Activated B cell treated with CpG ODN at 0.5 μM for 24 hours (primary cell): ENCODE data around the gene XPNPEP3. TPM values are rescaled to one million over a fixed set of nuclear protein-coding genes. Genes with fewer than 3 reads are reported as not detected.
"Not testable (repeated sequence)": the region's sequence is repeated elsewhere in the genome, so short reads cannot be mapped to it uniquely, and the experiment has no call there.

Experiments
- ATAC-seq: fragments of 200-7000 bp; cut with Tn5 transposase; one replicate; pipeline ENCODE4 v1.10.0; 2021; ENCODE audit warnings: low read depth, mild to moderate bottlenecking, moderate library complexity
- CTCF ChIA-PET: fragments of 350-600 bp; sonication (Branson Sonifier 250); formaldehyde crosslinking; loops from one replicate; lab custom pipeline; 2021; ENCODE audit warnings: antibody characterized with exemption; lab: Charles Lee
- POLR2A ChIA-PET: fragments of 350-600 bp; sonication (Branson Sonifier 250); formaldehyde crosslinking; loops from one replicate; lab custom pipeline; 2021; ENCODE audit warnings: antibody characterized with exemption; lab: Charles Lee
- DNase-seq: peaks from one replicate; pipeline ENCODE4 v3.0.0; 2022
- H3K27ac Mint-ChIP-seq: one replicate; pipeline ENCODE4 v1.8.0; 2020; ENCODE audit warnings: mixed read lengths
- H3K27me3 Mint-ChIP-seq: one replicate; pipeline ENCODE4 v1.8.0; 2021; ENCODE audit warnings: mixed read lengths
- H3K36me3 Mint-ChIP-seq: one replicate; pipeline ENCODE4 v1.8.0; 2021; ENCODE audit warnings: low read depth, mixed read lengths
- H3K4me1 Mint-ChIP-seq: one replicate; pipeline ENCODE4 v1.8.0; 2021; ENCODE audit warnings: mixed read lengths
- H3K4me3 Mint-ChIP-seq: one replicate; pipeline ENCODE4 v1.8.0; 2020; ENCODE audit warnings: mild to moderate bottlenecking, mixed read lengths
- H3K9me3 Mint-ChIP-seq: one replicate; pipeline ENCODE4 v1.8.0; 2020; ENCODE audit warnings: mixed read lengths
- intact Hi-C: fragments of 100-400 bp; cut with micrococcal nuclease; formaldehyde crosslinking; loops from one replicate; pipeline ENCODE4 v1.15.1; 2024
- total RNA-seq: library from RNA; stranded (reverse); gene quantifications from 2 replicates; pipeline ENCODE4 v1.2.3, GENCODE V29; 2022
- TF ChIP-seq, protein P1 (sequence below): fragments of 200-600 bp; IDR thresholded peaks from one replicate; pipeline ENCODE4 v1.8.0; 2022; ENCODE audit warnings: antibody characterized with exemption, mild to moderate bottlenecking

The XPNPEP3 gene
- total RNA-seq, 1 donor from 2014 or later, result 20.8 TPM

DNA sequence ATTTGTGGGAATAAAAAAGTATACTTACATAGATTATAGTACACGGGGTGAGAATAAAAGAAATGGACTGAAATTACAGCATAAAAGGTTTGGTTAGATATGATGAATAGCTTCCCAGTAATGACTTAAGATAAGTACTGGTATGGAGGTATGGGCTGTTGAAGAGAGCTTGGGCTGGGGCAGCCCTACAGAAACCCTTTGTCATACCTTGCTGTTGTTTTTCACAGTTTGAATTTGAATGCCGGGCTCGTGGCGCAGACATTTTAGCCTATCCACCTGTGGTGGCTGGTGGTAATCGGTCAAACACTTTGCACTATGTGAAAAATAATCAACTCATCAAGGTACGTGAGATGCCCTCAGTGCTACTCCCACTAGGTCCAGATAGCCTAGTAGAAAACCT is 51.9 kb downstream of the XPNPEP3 start:
- DNase-seq (no peak), ATAC-seq (no peak)
- peaks cover 38% of the 10 kb centered on the region for H3K36me3 Mint-ChIP-seq
- ChIA-PET POLR2A (no interaction called here), CTCF (interaction anchor here (1.5 kb wide), 1 partner anchor 14 kb away, joined by 6 read pairs; no protein-coding TSS in a partner anchor)
- no peaks in the 10 kb centered on the region for H3K27me3 Mint-ChIP-seq
- no peaks in the 10 kb centered on the region for H3K9me3 Mint-ChIP-seq
- TF ChIP-seq, protein P1, sequence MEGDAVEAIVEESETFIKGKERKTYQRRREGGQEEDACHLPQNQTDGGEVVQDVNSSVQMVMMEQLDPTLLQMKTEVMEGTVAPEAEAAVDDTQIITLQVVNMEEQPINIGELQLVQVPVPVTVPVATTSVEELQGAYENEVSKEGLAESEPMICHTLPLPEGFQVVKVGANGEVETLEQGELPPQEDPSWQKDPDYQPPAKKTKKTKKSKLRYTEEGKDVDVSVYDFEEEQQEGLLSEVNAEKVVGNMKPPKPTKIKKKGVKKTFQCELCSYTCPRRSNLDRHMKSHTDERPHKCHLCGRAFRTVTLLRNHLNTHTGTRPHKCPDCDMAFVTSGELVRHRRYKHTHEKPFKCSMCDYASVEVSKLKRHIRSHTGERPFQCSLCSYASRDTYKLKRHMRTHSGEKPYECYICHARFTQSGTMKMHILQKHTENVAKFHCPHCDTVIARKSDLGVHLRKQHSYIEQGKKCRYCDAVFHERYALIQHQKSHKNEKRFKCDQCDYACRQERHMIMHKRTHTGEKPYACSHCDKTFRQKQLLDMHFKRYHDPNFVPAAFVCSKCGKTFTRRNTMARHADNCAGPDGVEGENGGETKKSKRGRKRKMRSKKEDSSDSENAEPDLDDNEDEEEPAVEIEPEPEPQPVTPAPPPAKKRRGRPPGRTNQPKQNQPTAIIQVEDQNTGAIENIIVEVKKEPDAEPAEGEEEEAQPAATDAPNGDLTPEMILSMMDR, result no peak
- H3K27ac Mint-ChIP-seq, result no peak overlapping the region
- no peaks in the 10 kb centered on the region for H3K4me1 Mint-ChIP-seq
- no peak overlapping the region for H3K4me3 Mint-ChIP-seq
- intact Hi-C loops, result no loop called here

DNA sequence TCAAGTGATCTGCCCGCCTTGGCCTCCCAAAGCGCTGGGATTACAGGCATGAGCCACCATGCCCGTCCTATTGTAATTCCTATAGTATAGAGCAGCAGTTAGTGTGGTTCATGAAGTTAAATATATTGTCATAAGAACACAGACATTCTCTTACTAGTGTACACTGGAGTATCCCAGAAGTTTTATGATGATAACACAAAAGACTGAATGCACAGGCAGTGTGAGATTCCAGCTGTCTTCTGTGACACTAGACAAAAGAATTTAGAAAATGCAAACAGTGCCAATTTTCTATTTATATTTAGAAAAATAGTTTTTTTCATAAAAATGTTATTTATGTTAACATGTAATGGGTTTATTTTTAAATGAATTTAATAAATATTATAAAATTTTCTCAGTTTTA is 54.8 kb downstream of the XPNPEP3 start:
- POLR2A ChIA-PET, result no interaction called here
- H3K36me3 Mint-ChIP-seq, result peaks cover 51% of the 10 kb centered on the region
- intact Hi-C loops, result no loop called here

DNA sequence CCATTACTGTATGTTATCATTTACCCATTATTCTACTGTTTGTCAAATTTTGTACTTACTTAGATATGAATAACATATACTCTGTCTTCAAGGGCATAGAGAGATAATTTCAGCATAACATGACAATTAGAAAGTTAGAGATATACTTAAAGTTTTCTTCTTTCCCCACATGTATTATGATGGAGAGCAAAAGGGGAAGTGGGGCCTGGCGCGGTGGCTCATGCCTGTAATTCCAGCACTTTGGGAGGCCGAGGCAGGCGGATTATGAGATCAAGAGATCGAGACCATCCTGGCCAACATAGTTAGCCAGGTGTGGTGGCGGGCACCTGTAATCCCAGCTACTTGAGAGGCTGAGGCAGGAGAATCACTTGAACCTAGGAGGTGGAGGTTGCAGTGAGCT is 56.0 kb downstream of the XPNPEP3 start:
- ATAC-seq, H3K4me1 Mint-ChIP-seq, intact Hi-C loops, DNase-seq, POLR2A ChIA-PET, H3K27me3 Mint-ChIP-seq, H3K9me3 Mint-ChIP-seq, H3K4me3 Mint-ChIP-seq, H3K27ac Mint-ChIP-seq: not testable (repeated sequence)
- CTCF ChIA-PET, result interaction anchor here (2.2 kb wide), 1 partner anchor 9 kb away, joined by 7 read pairs; no protein-coding TSS in a partner anchor
- H3K36me3 Mint-ChIP-seq, result peaks cover 45% of the 10 kb centered on the region

More for the DNA sequence above, 54.8 kb downstream of the XPNPEP3 start:
- Mint-ChIP-seq H3K9me3 (no peaks in the 10 kb centered on the region), H3K4me3 (no peak overlapping the region), H3K27me3 (no peaks in the 10 kb centered on the region), H3K4me1 (no peaks in the 10 kb centered on the region), H3K27ac (no peak overlapping the region)
- no peak for ATAC-seq
- TF ChIP-seq, protein P1, result no peak
- CTCF ChIA-PET, result no interaction called here
- DNase-seq, result no peak

DNA sequence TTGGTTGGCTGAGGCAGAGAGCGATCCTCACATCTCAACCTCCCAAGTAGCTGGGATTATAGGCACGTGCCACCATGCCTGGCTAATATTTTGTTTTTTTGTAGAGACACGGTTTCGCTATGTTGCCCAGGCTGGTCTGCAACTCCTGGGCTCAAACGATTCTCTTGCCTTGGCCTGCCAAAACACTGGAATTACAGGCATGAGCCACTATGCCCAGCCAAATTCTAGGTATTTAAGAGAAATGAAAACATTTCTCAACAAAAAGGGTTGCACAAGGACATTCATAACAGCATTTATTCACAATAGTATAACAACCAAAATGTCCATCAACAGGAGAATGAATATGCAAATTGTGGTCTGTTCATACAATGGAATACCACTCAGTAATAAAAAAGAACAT is 62.5 kb downstream of the XPNPEP3 start:
- Mint-ChIP-seq H3K36me3 (peaks cover 40% of the 10 kb centered on the region), H3K27ac (no peak overlapping the region), H3K9me3 (no peaks in the 10 kb centered on the region), H3K27me3 (no peaks in the 10 kb centered on the region), H3K4me3 (no peak overlapping the region), H3K4me1 (peaks cover 4% of the 10 kb centered on the region)
- CTCF ChIA-PET, result no interaction called here
- DNase-seq (no peak), ATAC-seq (no peak)
- TF ChIP-seq, protein P1, result no peak
- POLR2A ChIA-PET, result interaction anchor here (0.6 to 1.9 kb wide), 2 partner anchors 25 to 32 kb away, joined by 6 to 12 read pairs; partner anchors contain the start of gene RBX1
- intact Hi-C loops, result no loop called here

DNA sequence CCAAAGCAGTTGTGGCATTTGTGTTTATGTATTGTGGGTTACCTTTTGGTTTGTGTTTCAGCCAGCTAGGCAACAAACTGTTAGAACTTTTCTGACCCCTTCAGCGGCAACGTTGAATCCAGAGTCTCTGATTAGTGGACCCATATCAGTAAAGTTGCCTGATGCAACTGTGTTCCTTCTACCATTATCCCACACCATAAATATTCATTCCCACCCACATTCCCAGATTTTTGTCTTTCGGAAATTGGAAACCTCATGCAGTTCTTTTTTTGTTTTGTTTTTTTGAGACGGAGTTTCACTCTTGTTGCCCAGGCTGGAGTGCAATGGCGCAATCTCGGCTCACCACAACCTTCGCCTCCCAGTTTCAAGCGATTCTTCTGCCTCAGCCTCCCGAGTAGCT is 63.6 kb downstream of the XPNPEP3 start:
- Mint-ChIP-seq H3K4me3 (no peak overlapping the region), H3K9me3 (no peaks in the 10 kb centered on the region), H3K27me3 (no peaks in the 10 kb centered on the region), H3K36me3 (peaks cover 42% of the 10 kb centered on the region), H3K27ac (no peak overlapping the region), H3K4me1 (peaks cover 4% of the 10 kb centered on the region)
- intact Hi-C loops, result loop anchor here (5.0 kb wide), 1 partner anchor 202 kb away; no protein-coding TSS in a partner anchor
- ChIA-PET CTCF (interaction anchor here (0.8 to 3.7 kb wide), 4 partner anchors 12 to 317 kb away, joined by 3 to 83 read pairs (median 8); no protein-coding TSS in a partner anchor), POLR2A (interaction anchor here (2.8 to 3.7 kb wide), 3 partner anchors 31 to 171 kb away, joined by 28 to 58 read pairs (median 53); partner anchors contain the start of genes EP300 and RBX1)
- TF ChIP-seq, protein P1, result no peak
- DNase-seq, result no peak
- no peak for ATAC-seq
